NCI-H69 (cell line): ENCODE data around the gene AK9.
"Not testable (repeated sequence)": the region's sequence is repeated elsewhere in the genome, so short reads cannot be mapped to it uniquely, and the experiment has no call there.

Experiments used
- DNase-seq: peaks from one replicate; lab custom pipeline; 2025; lab: John Stamatoyannopoulos, UW

The AK9 gene

DNA sequence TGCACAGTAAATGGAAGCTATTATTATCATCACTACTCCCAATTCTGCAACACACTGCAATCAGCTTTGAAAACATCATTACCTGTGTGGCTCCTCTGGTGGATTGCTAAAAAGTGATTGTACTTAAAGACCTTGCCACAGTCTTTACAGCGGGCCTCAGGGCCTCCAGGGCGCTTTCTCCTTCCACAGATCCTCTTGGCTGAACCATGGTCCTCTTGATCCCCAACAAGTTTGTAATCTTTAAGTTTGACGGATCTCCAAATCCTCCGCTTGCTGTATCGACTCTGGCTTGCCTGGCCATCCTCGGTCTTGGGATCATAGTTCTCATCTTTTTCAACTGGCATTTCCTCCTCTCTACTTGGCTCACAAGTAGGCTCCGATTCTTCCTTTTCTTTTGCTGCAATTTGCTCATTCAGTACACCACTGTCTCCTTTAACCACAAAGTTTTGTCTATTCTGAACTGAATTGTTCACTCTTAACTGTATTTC is 210.0 kb downstream of the AK9 start:
- no peak for DNase-seq

DNA sequence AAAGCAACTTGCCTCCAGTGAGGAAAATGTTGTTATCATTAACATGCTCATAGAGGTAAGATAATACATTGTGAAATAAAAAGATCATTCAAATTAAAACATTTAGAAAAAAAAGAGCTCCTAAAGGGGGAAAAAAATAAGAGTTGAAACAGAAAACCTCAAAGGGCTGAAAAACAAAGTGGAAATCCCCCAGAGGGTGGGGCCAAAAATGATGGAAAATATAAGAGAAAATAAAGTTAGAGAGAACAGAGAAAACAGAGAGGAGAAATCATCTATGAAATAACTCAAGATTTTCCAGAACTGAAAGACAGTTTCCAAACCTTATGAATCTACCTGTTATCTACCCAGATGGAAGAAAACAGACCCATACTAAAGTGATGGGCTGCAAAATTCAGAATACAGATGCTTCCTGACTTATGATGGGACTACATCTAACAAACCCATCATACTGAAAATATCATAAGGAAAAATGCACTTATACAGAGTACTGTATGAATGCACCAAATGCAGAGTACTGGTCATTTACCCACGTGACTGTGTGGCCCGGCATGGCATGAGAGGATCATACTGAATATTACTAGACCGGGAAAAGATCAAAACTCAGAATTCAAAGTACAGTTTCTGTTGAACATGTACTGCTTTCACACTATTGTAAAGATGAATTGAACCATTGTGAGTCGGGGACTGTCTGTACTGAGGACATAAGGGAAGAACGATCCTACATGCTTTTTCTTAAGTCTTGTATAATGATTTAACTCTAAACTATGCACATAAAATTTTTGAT is 212.0 kb downstream of the AK9 start:
- DNase-seq, result no peak

DNA sequence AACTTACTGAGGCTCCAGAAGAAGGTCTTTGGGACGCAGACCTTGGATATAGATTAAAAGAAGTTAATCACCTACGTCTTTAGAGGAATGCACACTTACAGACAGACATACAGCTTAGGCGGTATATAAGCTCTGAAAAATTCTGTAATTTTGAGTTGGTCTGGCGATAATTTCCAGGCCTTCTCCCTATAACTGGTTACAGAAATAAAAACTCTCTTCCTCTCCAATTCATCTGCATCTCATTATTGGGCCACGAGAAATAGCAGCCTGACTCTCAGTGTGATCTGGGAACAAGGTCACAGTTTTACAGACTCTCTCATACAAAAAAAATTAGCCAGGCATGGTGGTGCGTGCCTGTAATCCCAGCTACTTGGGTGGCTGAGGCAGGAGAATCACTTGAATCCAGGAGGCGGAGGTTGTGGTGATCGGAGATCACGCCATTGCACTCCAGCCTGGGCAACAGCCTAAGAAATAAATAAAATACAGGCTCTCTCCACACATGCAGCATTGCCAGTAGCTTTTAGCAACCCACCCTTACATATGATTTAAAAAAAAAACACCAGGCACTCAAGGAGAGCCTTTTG is 212.7 kb downstream of the AK9 start:
- DNase-seq, result no peak

DNA sequence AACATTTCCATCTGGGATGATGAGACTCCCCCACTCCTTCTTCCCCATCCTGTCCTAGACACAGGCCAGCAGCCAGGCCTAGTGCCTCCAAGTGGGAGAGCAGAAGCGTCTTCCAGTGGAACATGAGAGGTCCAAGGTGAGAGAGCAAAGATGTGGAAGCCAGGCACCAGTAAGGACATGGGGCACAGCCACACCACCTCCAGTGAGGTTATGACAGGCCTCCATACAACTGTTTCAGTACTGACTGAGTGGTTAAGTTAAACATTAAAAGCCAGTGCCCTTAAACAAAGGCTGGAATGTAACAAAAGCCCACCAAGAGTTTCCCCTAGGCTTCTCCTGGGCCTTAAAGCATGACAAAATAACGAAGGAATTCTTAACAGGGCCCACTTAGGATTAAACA is 213.3 kb downstream of the AK9 start:
- no peak for DNase-seq

DNA sequence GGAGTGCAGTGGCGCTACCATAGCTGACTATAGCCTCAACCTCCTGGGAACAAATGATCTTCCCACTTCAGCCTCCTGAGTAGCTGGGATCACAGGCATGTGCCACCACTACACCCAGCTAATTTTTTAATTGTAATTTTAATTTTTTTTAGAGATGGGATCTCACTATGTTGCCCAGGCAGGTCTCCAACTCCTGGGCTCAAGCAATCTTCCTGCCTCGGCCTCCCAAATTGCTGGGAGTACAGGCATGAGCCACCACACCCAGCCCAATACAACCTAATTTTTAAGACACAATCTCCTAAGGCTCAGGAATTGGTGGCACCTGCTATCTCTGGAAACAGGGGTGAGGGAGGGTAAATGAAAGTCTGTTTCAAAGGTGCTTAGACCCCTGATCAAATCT is 213.8 kb downstream of the AK9 start:
- DNase-seq, result no peak

DNA sequence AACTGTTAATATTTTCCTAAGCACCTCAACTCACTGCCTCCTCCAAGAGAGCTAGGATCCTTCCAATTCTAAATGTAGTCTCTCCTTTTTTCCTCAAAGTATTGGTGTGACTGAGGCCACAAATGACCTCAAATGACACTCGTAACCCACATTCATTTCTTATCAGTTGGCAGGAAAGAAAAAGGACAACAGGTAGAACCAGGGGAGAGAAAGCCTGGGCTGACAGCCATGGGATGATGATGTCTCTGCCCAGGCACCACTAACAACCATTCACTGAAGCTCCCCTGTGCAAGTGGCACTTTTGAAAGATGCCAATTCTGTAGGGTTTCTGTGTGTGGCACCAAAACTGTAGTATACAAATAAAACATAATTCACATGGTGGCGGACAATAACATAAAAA is 215.4 kb downstream of the AK9 start:
- DNase-seq, result no peak

DNA sequence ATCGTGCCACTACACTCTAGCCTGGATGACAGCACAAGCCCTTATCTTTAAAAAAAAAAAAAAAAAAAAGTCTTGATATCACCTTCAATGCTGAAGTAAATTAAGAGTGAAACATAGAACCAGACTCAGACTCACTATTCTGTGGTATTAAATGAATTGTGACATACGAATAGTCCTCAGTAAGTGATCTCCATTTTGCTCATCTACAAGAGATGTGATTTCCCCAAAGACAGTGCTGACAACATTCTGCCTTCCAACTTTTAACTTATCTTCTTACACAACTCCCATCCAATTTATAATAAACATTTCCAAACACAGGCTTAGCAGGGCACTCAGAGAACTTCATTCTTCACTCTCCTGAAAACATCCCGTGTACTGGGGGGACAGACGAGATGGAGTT is 216.0 kb downstream of the AK9 start:
- DNase-seq, result no peak

DNA sequence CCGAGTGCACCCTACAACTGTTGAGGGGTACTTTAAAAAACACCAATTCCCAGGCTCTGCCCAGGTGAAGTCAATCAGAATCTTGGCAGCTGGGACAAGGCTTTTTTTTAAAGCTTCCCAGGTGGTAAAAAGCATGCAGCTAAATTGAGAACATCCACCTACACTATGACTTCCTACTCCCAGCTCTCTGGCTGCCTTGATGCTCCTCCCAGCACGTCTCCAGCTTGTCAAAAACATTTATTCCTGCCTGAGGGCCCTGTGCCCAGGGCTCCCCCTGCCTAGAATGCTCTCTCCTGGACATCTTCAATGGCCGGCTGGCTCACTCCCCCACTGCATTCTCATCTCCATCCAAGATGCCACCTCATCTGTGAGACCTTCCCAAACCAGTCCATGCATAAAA is 217.9 kb downstream of the AK9 start:
- DNase-seq, result no peak

DNA sequence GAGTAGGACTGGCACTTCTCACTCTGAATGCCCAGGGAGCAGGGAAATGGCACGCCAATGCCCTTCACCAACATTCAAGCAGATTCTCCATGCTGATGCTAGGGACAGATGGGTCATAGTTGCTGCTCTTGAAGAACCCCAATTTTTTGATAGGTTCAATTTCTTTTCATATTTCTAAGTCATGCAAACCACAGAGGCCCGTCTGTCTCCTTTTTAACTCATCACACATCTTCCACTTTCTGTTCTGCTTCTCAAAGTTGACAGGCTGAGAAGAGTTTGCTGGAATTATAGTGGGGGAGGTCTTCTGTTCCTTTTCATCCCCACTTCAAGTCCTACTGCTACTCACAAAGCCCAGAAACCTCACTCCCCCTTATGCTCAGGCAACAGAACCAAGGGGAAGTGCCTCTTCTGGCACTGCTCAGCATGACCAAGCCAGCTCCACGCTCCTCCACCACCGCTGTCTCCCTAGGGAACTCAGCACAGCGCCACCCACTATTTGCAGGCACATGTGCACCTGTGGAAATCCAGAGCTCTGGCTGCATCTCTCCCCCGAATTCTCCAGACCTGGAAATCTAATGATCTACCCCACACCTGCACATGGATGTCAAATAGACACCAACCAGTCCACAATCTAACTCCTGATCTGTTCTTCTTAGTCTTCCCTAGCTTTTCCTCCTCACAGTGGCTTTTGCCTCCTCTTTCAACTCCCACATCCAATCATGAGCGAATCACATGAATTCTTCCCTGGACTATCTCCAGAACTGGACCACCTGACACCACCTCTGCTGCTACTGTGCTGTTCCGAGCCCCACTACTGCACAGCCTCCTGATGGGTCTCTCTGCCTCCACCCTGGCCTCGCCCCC is 218.6 kb downstream of the AK9 start:
- DNase-seq, result no peak

DNA sequence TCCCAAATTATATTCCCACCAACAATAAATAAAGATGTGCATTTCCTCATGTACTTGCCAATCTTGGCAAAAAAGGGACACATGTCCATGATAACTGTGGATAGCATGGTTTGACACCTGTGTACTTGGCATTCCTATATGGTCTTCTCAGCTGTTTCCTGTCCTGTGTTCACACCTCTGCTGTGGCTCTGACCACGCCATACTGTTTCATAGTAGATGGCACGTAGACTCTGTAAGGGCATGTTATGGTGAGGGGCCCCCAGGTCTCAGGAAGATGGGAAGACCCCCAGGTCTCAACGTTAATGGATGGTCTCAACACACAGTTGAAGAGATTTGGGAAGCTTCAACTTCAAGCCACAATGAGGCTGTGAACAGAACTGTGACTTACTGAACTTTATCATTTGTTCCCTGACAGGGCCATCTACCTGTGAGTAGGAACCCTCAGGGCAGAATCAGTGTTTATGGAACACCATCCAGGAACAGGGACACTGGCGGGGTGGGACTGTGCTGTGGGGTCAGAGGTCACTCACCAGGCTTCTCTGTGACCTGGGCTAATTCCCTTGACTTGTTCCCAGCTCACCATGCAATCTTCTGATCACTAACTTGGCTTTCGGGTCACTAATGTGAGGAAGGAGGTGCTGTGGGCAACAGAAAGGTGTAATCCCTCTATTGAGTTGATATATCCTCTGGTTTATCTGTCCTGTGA is 219.7 kb downstream of the AK9 start:
- no peak for DNase-seq

DNA sequence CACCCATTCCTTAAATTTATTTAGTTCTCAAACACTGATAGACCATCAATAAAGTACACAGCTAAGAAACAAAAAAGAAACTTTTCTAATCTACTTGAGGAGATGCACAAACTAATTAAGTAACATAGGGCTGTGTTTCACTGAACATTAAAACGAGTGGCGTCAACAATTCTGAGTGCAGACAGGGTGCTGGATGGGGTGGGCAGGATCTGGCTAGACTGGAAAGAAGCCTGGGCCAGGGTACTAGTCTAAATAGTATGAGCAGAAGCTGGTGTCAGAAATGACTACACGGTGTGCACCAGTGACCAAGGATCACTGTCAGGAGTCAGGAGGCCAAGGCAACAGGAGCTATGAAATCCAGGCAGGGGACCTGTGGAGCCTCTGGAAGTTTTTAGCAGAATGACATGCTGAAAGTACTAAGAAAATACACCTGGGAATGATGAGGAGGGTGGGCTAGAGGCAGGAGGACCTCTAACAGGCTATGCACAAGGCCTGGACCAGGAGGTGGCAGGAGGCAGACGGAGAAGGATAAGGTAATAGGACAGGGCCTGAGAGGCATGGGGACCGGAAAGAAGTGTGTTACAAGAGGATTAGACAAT is 221.3 kb downstream of the AK9 start:
- no peak for DNase-seq

DNA sequence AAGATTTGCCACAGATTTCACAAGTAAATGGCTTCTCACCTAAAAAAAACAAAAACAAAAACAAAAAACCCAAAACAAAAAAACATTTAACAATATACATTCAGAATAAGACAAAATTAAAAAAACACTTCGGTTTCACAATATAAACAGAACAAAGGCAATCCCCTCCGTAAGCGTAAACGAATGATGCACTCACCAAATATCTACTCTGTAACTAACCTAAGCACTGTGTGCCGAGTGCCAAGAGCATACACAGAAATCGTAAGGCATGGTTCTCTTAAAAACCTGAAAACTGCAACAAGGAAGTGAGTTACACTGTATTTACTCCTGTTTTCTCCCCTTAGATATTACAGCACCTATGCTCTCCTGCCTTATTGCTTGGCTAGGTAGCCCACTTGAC is 223.3 kb downstream of the AK9 start:
- no peak for DNase-seq

DNA sequence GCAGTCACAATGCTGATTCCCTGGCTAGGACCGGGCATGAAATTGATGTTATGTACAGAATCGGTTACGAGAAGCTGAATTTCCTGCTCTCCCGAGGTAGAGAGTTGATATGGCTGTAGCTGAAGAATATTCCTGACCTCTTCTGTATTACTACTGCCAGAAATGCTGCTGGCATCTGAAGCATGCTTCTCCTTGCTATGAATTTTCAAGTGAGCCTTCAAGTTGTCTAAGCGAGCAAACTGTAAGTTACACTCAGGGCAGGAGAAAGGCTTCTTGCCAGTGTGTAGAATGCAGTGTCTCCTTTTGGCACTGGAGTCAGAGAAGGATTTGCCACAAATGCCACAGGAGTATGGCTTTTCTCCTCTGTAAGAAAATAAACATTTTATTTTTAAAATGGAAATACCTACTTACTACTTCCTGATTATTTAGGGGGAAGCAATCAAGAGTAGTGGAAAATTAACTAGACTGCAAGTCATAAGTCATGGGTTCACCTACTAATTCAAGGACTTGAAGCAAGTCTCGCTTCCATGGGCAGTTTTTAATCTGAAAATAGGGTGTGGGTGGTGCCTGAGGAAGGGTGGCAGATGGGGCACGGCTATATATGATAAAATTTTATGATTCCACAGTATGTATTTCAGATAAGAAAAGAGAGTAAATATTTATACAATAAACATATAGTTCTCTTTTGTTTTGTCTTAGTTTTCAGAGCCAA is 224.6 kb downstream of the AK9 start:
- no peak for DNase-seq

DNA sequence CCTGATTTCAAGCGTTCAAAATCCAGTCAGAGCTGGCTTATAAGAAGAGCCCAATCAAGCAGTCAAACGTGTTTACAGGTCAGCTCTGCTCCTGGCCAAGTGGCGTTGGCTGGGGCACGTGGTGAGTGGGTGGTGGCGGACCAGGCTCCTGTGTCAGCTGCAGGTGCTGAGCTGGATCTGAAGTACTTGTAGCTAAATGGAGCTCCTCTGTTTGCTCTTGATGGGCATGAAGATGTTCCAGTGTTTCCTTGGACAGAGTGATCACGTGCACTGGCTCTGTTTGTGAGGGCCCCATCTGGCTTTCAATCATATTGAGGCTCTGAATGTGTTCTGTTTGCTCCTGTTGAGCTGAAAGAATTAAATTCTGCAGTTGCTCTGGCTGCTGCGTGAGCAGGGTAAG is 225.2 kb downstream of the AK9 start:
- DNase-seq, result no peak

DNA sequence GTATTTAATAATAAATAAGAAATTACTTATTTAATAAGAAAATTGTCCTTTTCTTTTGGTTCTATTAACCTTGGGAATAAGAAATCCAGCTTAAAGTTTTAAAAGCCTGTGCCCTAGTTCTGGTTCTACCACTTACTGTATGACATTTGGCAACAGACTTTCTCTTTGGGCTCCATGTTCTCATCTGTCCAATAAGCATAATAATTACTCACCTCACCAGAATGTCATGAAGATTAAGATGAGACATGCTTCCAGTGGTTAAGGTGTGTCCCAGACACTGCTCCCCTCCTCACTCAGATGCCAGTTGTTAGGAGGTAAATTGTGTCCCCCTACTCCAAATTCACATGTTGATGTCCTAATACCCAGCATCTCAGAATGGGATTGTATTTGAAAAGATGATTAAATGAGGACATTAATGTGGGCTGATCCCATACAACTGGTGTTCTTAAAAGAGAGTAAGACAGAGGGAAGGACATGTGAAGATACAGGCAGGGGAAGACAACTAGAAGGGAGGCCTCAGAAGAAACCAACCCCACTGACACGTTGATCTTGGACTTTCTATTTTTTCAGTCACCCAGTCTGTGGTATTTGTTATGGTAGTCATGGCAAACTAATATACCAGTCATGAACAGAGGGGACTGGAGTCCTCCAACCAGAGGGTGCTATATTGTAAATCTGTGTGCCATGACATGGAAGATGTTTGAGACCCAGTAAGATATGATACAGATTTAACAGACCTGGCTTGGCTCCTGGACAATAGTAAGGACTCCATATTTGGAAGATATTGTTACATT is 229.1 kb downstream of the AK9 start:
- no peak for DNase-seq

DNA sequence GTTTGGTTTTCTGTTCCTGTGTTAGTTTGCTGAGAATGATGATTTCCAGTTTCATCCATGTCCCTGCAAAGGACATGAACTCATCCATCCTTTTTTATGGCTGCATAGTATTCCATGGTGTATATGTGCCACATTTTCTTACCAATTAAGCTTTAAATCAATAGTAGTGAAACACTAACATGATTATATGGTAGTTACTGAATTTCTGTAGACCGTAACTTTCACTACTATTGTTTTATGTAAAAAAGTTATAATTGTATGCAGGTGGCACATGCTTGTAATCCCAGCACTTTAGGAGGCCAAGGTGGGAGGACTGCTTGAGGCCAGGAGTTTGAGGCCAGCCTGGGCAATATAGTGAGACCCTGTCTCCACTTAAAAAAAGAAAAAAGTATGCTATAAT is 229.8 kb downstream of the AK9 start:
- not testable (repeated sequence) for DNase-seq

DNA sequence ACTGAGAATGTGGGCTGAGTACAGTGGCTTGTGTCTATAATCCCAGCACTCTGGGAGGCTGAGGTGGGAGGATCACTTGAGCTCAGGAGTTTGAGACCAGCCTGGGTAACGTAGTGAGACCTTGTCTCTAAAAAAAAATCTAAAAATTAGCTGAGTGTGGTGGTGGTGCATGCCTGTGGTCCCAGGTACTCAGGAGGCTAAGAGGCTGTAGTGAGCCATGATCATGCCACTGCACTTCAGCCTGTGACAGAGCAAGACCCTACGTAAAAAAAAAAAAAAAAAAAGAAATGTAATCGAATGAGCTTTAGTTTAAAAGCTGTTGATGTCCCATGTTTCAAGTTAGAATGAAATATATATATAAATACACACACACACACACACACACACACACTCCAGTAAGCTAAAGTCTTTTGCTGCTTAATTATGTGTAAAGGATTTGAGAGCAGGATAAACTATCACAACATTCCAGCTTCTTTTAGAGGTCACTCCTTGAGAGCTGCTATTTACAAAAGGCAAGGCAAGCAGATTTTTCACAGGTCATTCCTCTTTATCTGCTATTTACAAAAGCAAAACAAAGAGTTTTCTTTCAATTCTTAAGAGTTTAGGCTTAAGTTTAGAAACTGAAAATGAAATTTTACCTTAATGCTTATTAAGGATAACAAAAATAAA is 230.7 kb downstream of the AK9 start:
- no peak for DNase-seq

DNA sequence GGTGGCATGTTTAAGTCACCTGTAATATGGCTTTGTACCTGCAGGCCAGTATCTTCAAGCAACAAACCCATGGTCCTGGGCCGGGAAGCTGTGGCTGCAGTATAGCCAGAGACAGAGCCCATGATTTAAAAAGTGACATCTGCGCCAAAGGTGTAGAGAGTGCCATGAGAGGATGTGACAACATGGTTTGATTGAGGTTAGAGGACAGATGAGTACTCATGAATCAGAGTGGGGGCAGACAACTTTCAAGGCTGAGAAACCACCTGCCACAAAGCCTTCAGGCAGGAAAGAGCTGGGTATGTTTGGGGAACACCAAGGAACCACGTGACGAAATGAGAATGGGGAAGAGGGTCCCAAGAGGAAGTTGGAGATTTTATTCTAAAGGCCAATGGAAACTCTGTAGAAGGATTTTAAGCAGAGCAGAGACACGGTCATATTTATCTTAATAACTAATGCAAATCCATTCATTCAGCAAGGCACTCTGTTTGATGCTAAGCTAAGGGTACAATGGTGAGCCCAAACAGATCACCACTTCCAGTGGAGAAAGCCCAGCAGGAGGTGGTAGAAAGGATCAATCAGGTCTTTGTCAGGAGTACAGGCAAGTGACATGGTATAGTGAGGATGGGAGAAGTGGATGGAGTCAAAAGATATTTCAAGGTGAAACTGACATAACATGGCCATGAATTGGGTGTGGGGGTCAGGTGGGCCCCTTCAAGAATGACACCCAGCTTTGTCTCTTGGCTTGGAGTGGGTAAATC is 232.0 kb downstream of the AK9 start:
- DNase-seq, result no peak

DNA sequence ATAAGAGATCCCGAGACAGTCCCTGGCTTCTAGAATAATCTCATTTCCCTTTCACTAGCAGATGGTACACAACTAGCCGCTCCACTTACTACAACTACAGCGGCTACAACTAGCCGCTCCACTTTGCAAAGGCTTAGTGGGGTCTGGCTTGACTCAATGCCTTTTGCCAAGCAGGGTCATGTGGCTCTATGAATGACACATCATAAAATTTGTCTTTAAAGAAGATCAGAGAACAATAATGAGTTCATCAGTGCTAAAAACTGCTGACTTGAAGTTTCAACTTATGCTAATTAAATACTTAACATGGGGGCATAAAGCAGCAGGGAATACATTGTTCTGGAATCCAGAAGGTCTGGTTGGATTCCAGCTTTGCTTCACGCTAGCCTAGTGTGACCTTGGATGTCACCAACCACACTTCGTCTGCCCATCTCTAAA is 233.4 kb downstream of the AK9 start:
- DNase-seq, result no peak
